GM12864 (cell line): Measurements from ENCODE around the gene MRPS16.
A peak's percentile ranks its signal among the peaks of the same experiment; 100 is the strongest.
"Not testable (repeated sequence)": the region's sequence is repeated elsewhere in the genome, so short reads cannot be mapped to it uniquely, and the experiment has no call there.

Experiments
- DNase-seq: peaks from one replicate; pipeline ENCODE4 v3.0.0-alpha.2; 2011; ENCODE audit warnings: low read depth
- H3K4me3 ChIP-seq: 2 replicates; pipeline ENCODE4 v1.5.1; 2011; ENCODE audit warnings: mild to moderate bottlenecking, low read depth, low read length, control low read depth
- TF ChIP-seq, protein P1 (sequence below): IDR thresholded peaks from 2 replicates; pipeline ENCODE4 v1.5.1; 2011; ENCODE audit warnings: low read depth, mild to moderate bottlenecking, moderate library complexity, low read length, control low read depth, inconsistent platforms; ENCODE audit errors: missing control alignments

MRPS16 gene

DNA sequence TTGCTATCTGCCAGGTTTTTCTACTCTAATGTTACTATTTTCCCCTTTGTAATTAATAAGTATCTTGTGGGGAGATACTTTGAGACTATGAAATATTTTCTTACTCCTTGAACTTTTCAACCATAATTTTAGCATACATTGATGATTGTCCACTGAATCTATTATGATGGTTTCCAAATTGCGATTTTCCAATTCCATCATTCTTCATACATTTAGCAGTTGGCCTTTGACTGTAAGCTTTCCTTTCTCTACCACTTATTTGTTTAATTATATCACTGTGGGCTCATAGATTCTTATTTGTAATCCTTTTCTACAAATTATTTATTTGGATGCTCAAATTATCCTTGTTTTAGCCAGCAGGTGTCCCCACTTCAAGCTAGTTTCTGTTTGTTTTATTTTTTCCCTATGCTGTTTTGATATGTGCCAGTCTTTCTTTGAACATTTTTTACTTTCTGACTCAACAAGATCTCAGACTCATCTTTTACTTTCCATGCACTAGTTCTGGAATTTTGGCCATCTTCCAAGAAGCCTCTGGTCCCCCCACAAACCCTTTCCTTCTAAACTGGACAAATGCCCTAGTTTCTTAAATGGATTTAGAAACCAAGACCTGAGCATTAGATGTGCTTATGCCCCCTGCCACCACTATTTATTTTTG lies 11.4 kb upstream of the MRPS16 start:
- no peak overlapping the region for H3K4me3 ChIP-seq
- DNase-seq: no peak
- TF ChIP-seq, protein P1, sequence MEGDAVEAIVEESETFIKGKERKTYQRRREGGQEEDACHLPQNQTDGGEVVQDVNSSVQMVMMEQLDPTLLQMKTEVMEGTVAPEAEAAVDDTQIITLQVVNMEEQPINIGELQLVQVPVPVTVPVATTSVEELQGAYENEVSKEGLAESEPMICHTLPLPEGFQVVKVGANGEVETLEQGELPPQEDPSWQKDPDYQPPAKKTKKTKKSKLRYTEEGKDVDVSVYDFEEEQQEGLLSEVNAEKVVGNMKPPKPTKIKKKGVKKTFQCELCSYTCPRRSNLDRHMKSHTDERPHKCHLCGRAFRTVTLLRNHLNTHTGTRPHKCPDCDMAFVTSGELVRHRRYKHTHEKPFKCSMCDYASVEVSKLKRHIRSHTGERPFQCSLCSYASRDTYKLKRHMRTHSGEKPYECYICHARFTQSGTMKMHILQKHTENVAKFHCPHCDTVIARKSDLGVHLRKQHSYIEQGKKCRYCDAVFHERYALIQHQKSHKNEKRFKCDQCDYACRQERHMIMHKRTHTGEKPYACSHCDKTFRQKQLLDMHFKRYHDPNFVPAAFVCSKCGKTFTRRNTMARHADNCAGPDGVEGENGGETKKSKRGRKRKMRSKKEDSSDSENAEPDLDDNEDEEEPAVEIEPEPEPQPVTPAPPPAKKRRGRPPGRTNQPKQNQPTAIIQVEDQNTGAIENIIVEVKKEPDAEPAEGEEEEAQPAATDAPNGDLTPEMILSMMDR: peak; percentile 53

DNA sequence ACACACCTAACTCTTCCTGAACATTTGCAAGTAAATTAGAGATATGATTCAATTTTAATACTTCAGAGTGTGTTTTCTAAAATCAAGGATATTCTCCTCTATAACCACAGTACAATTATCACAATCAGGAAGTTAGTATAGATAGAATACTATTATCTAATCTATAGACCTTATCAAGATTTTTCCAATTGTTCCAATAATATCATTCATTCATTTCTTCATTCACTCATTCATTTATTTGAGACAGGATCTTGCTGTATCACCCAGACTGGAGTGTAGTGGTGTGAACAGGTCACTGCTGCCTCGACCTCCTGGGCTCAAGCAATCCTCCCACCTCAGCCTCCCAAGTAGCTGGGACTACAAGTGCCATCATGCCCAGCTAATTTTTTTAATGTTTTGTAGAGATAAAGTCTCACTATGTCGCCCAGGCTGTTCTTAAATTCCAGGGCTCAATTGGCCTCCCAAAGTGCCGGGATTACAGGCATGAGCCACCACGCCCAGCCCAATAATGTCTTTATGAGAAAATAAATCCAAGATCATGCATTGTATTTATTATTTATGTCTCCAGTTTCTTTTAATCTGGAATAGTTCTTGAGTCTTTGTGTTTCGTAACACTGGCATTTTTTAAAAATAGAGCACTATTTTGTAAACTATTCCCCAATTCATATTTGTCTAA lies 10.6 kb upstream of the MRPS16 start:
- no peak overlapping the region for H3K4me3 ChIP-seq
- TF ChIP-seq, protein P1: no peak

DNA sequence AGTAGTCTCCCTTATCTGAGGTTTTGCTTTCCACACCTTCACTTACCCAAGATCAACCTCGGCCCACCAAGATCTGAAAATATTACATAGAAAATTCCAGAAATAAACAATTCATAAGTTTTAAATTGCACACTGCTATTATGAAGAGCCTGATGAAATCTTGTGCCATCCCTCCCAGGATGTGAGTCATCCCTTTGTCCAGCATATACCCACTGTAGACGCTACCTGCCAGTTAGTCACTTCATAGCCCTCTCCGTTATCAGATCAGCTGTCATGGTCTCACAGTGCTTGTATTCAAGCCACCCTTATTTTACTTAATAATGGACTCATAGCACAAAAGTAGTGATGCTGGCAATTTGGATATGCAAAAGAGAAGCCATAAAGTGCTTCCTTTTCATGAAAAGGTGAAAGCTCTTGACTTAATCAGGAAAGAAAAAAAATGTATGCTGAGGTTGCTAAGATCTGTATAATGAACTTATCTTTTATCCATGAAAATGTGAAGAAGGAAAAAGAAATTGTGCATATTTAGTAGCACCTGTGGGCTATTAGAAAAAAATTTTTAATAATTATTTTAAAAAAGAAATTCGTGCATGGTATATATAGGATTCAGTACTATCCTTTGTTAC lies 9.8 kb upstream of the MRPS16 start:
- H3K4me3 ChIP-seq: no peak overlapping the region
- TF ChIP-seq, protein P1: no peak
- no peak for DNase-seq

More for the DNA sequence above, 10.6 kb upstream of the MRPS16 start:
- DNase-seq: no peak

DNA sequence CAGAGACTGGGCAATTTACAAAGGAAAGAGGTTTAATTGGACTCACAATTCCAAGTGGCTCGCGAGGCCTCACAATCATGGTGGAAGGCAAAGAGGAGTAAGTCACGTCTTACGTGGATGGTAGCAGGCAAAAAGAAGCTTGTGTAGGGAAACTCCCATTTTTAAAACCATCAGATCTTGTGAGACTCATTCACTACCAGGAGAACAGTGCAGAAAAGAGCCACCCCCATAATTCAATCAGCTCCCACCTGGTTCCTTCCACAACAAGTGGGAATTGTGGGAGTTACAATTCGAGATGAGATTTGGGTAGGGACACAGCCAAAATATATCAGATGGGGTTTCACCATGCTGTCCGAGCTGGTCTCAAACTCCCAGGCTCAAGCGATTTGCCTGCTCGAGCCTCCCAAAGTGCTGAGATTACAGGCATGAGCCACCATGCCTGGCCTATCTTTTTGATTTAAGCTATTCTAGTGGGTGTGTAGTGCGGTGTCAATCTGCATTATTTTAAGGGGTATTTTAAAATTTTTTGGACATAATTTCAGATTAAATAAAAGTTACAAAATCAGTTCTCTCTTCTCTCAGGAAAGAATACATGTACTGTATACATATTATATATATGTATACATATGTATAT lies 9.0 kb upstream of the MRPS16 start:
- no peak for DNase-seq
- H3K4me3 ChIP-seq: no peak overlapping the region

DNA sequence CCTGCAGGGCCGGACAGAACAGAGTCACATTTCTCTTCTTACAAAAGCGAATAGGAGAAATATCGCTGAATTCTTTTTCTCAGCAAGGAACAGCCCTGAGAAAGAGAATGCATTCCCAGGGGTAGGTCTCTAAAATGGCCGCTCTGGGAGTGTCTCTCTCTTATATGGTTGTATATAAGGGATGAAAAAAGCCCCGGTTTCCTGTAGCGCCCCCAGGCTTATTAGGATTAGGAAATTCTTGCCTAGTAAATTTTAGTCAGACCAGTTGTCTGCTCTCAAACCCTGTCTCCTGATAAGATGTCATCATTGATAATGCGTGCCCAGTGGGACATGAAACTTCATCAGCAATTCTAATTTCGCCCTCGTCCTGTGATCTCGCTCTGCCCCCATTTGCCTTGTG lies 6.2 kb upstream of the MRPS16 start:
- DNase-seq, H3K4me3 ChIP-seq: not testable (repeated sequence)

More for the DNA sequence above, 9.0 kb upstream of the MRPS16 start:
- TF ChIP-seq, protein P1: no peak

DNA sequence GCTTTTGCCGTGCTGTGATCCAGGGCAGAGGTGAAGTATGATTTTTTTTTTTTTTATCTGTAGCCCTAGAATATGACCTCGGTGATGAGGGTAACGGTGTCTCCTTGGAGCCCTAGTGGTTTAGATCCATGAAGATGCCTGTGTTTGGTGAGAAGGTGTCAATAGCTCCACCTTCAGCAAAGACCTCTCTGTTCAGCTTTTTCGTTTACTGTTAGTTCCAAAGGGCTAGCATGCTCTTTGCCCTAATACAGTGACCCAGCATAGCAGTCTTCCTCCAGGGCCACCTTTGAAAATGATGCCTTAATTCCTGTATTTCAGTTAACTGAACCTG lies 746 bp upstream of the MRPS16 start:
- H3K4me3 ChIP-seq: peak overlapping the region; percentile 58
- no peak for DNase-seq
- TF ChIP-seq, protein P1: peak; percentile 13

DNA sequence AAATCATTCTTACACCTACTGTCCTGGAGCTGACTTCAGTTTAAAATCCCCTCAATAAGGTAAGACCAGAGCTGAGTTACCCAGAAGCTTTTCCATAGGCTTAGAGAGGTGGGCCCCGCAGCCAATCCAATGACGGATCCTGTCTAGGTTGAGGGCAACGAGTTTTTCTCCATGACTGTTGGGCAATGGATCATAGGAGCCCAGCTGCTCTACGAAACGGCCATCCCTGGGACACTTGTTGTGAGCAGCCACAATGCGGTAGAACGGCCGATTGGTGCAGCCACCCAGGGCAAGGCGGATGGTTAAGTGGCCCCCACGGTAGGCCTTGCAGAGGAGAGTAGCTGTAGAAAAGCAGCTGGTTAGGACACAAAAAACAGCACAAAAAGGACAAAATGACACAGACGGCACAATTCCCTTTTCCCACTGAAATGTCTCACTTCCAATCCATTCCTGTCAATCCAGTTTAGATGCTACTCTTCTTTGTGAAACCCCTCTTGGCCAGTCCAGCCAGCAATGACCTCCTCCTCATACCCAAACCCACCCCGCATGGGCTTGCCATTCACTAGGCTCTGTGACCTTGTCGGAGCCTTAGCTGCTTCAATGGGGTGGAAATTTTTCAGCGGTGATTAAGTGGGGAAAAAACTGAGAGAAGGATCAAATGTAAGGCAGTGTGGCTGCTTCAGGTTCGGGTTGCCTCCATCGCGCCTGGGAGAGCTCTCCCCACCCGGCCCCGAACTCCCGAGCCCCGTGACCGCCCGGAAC lies 580 bp downstream of the MRPS16 start:
- TF ChIP-seq, protein P1: no peak
- no peak for DNase-seq
- peak overlapping the region; percentile 58 for H3K4me3 ChIP-seq
